ENCODE measurements around the gene EMSY.

DNA sequence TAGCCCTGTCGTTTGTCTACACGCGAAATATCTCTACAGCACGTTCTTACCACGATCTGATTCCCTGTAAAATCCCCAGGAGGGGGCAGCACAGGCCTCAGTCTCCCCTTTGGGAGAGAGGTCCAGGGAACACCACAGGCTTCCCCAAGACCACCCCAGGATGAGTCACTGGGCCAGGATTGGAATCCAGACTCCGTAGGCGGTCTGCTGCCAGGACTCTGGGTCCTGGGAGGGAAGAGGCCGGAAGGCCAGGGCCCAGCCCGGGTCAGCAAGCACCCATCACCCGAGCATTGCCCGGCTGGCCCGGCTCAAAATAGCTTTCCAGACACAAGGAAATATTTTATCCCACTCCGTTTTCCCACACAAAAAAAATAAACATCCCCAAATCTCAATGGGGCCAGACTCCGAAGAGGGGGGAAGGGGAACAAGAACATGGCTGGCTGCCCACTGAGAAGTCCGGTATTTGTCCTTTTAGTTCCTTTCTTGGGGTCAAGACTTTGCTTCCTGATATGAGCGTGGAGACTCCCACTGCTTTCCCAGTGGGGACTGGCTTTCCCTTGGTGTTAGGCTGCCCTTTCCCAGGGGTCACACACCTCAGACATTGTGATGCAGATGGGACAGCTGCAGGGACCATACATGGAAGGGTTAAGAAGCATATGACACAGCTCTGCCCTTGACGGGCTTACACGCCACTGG, 134.4 kb downstream of the EMSY start:
- TF ChIP-seq, protein P1, sequence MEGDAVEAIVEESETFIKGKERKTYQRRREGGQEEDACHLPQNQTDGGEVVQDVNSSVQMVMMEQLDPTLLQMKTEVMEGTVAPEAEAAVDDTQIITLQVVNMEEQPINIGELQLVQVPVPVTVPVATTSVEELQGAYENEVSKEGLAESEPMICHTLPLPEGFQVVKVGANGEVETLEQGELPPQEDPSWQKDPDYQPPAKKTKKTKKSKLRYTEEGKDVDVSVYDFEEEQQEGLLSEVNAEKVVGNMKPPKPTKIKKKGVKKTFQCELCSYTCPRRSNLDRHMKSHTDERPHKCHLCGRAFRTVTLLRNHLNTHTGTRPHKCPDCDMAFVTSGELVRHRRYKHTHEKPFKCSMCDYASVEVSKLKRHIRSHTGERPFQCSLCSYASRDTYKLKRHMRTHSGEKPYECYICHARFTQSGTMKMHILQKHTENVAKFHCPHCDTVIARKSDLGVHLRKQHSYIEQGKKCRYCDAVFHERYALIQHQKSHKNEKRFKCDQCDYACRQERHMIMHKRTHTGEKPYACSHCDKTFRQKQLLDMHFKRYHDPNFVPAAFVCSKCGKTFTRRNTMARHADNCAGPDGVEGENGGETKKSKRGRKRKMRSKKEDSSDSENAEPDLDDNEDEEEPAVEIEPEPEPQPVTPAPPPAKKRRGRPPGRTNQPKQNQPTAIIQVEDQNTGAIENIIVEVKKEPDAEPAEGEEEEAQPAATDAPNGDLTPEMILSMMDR (IDR thresholded peaks at IDR 0.05), result peak; percentile 14 to 37 (median 25)
- TF ChIP-seq POLR2A (IDR thresholded peaks at IDR 0.05), result no peak

Measured in testis (tissue), 2 donors.